ENCODE results near the gene COPS9.

COPS9 gene

DNA sequence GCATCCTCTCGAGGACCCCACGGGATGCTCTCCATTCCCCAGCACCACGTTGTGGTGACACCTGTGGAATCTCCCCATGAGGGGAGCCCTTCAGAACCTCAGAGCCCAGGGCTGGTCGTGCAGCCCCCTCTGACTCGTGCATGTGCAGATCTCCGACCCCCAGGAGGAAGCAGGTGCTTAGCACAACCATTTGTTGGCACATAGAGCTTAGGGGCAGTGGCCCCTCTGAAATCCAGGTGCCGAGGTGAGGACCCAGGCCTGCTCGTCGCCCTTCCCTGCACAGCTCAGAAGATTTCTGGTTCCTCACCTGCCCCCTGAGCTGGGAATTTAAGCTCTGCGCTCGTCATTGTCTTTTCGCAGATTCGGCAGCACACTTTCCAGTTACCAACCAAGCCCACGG lies 5.6 kb upstream of the COPS9 start:
- Histone ChIP-seq H3K79me2 (ENCODE audit: low read length) (no peaks in the 10 kb centered on the region), H3K4me2 (ENCODE audit: low read length) (no peak overlapping the region), H2AFZ (ENCODE audit: low read depth, low read length) (no peak overlapping the region), H3K9ac (ENCODE audit: low read length) (no peak overlapping the region), H4K20me1 (ENCODE audit: insufficient read depth, low read length) (no peaks in the 10 kb centered on the region), H3K4me1 (ENCODE audit: low read length) (0 out of 2 replicates have a peak, but pooled peaks cover 3% of the 10 kb centered on the region), H3K9me3 (ENCODE audit: insufficient read depth, low read length) (no peaks in the 10 kb centered on the region), H3K4me3 (ENCODE audit: low read length) (no peak overlapping the region), H3K27ac (ENCODE audit: low read length) (no peak overlapping the region), H3K27me3 (ENCODE audit: low read depth, low read length) (no peaks in the 10 kb centered on the region), H3K36me3 (replicated peaks; ENCODE audit: low read depth, low read length) (no peaks in the 10 kb centered on the region)
- no peak for TF ChIP-seq CTCF (IDR thresholded peaks at IDR 0.05; ENCODE audit: low read depth, low read length)
- TF ChIP-seq EZH2phosphoT487 (IDR thresholded peaks at IDR 0.05; ENCODE audit: low read depth) = no peak

- Histone ChIP-seq H3K36me3 (replicated peaks; ENCODE audit: low read depth, low read length) (no peaks in the 10 kb centered on the region), H3K9me3 (ENCODE audit: insufficient read depth, low read length) (no peaks in the 10 kb centered on the region), H3K4me2 (ENCODE audit: low read length) (no peak overlapping the region), H3K79me2 (ENCODE audit: low read length) (peaks cover 5% of the 10 kb centered on the region), H3K9ac (ENCODE audit: low read length) (no peak overlapping the region), H3K4me3 (ENCODE audit: low read length) (no peak overlapping the region), H4K20me1 (ENCODE audit: insufficient read depth, low read length) (no peaks in the 10 kb centered on the region), H2AFZ (ENCODE audit: low read depth, low read length) (no peak overlapping the region), H3K27me3 (ENCODE audit: low read depth, low read length) (no peaks in the 10 kb centered on the region), H3K27ac (ENCODE audit: low read length) (no peak overlapping the region), H3K4me1 (ENCODE audit: low read length) (0 out of 2 replicates have a peak, but pooled peaks cover 3% of the 10 kb centered on the region)
- TF ChIP-seq CTCF (IDR thresholded peaks at IDR 0.05; ENCODE audit: low read depth, low read length) (no peak), EZH2phosphoT487 (IDR thresholded peaks at IDR 0.05; ENCODE audit: low read depth) (no peak)
These were observed 4.8 kb upstream of the COPS9 start for GRCh38 chr2:240140920-240141319.

GRCh38 chr2:240140511-240140910 lies 4.4 kb upstream of the COPS9 start, which contains the start of gene OTOS:
TSS of gene OTOS (minus strand) at chr2:240140658. CDS start at chr2:240140326, 332 bp downstream.
- H3K27ac ChIP-seq (ENCODE audit: low read length) = no peak within 1 kb of the TSS
- H3K4me1 ChIP-seq (ENCODE audit: low read length) = 0 out of 2 replicates have a peak, but pooled peaks cover 3% of the 10 kb centered on the region
- H3K4me2 ChIP-seq (ENCODE audit: low read length) = no peak within 1 kb of the TSS
- no peak within 1 kb of the TSS for H2AFZ ChIP-seq (ENCODE audit: low read depth, low read length)
- H3K9ac ChIP-seq (ENCODE audit: low read length) = no peak within 1 kb of the TSS
- H3K4me3 ChIP-seq (ENCODE audit: low read length) = no peak within 1 kb of the TSS
- no peaks in the 10 kb centered on the region for H3K9me3 ChIP-seq (ENCODE audit: insufficient read depth, low read length)
- no peaks in the 10 kb centered on the region for H3K27me3 ChIP-seq (ENCODE audit: low read depth, low read length)
- peaks cover 10% of the 10 kb centered on the region for H3K79me2 ChIP-seq (ENCODE audit: low read length)
- no peaks in the 10 kb centered on the region for H4K20me1 ChIP-seq (ENCODE audit: insufficient read depth, low read length)
- TF ChIP-seq CTCF (IDR thresholded peaks at IDR 0.05; ENCODE audit: low read depth, low read length) (no peak), EZH2phosphoT487 (IDR thresholded peaks at IDR 0.05; ENCODE audit: low read depth) (no peak)
- no peaks in the 10 kb centered on the region for H3K36me3 ChIP-seq (replicated peaks; ENCODE audit: low read depth, low read length)

DNA sequence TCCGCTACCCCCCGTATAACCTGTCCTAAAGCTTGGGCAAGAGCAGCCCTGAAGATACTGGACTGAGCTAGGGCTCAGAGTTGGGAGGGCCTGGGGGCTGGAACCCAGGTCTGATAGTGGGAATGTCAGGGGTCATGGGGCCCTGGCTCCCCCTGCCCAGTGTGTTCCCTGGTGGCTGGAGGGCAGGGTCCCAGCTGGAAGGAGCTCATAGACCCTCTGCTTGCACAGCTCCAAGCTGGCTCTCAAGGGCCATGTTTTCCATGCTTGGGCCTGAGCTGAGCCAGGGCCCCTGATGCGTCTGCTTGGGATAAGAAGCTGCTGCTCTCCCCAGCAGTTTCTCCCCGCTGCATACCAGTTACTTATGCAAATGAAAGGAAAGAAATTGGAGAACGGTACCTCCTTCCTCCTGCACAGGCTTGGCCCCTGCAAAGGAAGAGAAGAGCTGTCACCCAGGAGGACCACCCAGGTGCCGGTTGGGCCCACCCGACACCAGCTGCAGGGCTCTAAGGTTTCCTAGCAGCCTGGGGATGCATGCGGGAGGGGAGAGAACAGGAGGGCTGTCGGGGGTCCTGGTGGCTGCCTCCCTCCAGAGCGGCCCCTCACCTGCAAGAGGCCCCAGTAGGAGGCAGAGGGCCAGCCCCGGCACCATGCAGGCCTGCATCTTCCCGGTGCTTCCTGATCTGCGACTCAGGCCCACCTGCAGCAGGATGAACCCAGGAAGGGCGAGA lies 3.7 kb upstream of the COPS9 start:
- no peak for TF ChIP-seq EZH2phosphoT487 (IDR thresholded peaks at IDR 0.05; ENCODE audit: low read depth)
- no peak for TF ChIP-seq CTCF (IDR thresholded peaks at IDR 0.05; ENCODE audit: low read depth, low read length)
- peaks cover 8% of the 10 kb centered on the region; the same call in 1 of the 2 replicates for H3K4me1 ChIP-seq (ENCODE audit: low read length)
- H4K20me1 ChIP-seq (ENCODE audit: insufficient read depth, low read length) = no peaks in the 10 kb centered on the region
- H3K36me3 ChIP-seq (replicated peaks; ENCODE audit: low read depth, low read length) = no peaks in the 10 kb centered on the region
- H3K4me2 ChIP-seq (ENCODE audit: low read length) = no peak overlapping the region
- peaks cover 16% of the 10 kb centered on the region for H3K79me2 ChIP-seq (ENCODE audit: low read length)
- H3K9ac ChIP-seq (ENCODE audit: low read length) = no peak overlapping the region
- no peaks in the 10 kb centered on the region for H3K27me3 ChIP-seq (ENCODE audit: low read depth, low read length)
- no peak overlapping the region for H3K4me3 ChIP-seq (ENCODE audit: low read length)
- H3K27ac ChIP-seq (ENCODE audit: low read length) = no peak overlapping the region
- H3K9me3 ChIP-seq (ENCODE audit: insufficient read depth, low read length) = no peaks in the 10 kb centered on the region
- H2AFZ ChIP-seq (ENCODE audit: low read depth, low read length) = no peak overlapping the region
